IMR-90 (cell line): ENCODE measurements around the gene TTC1. TPM values are rescaled to one million over a fixed set of nuclear protein-coding genes. Genes with fewer than 3 reads are reported as not detected.

ENCODE experiments used
- ATAC-seq: fragments of 200-7000 bp; cut with Tn5 transposase; 2 replicates; pipeline ENCODE4 v1.9.1; 2020; ENCODE audit warnings: low read depth, mild to moderate bottlenecking, moderate library complexity
- BruUV-seq: library from RNA; stranded (reverse); fragments of 400-500 nt; replicated peaks from 2 replicates; lab custom pipeline; 2021; lab: Mats Ljungman, UMichigan
- CTCF ChIA-PET: fragments of 300-600 bp; formaldehyde crosslinking; extraction: SDS; loops from one replicate; lab custom pipeline; 2021; ENCODE audit warnings: antibody characterized with exemption; lab: Yijun Ruan, JAX
- POLR2A ChIA-PET: fragments of 300-600 bp; sonication (Branson Sonifier 250); formaldehyde crosslinking; loops from one replicate; lab custom pipeline; 2022; ENCODE audit warnings: antibody characterized with exemption; ENCODE audit not compliant: unreplicated experiment; lab: Charles Lee
- DNase-seq: peaks from one replicate; pipeline ENCODE4 v3.0.0; 2013
- H2AFZ ChIP-seq: replicated peaks from 2 replicates; pipeline ENCODE3; 2013; ENCODE audit warnings: low read length, mild to moderate bottlenecking; ENCODE audit not compliant: poor library complexity
- H2AK5ac ChIP-seq: 2 replicates; pipeline ENCODE4 v1.6.1; 2013; ENCODE audit warnings: low read depth, low read length, inconsistent platforms
- H2AK9ac ChIP-seq: replicated peaks from 2 replicates; pipeline ENCODE3; 2013; ENCODE audit warnings: mild to moderate bottlenecking, low read depth, low read length, moderate library complexity; ENCODE audit not compliant: poor library complexity
- H2BK120ac ChIP-seq: 2 replicates; pipeline ENCODE4 v1.6.1; 2013; ENCODE audit warnings: low read depth, low read length, inconsistent platforms
- H2BK15ac ChIP-seq: 3 replicates; pipeline ENCODE4 v1.6.1; 2013; ENCODE audit warnings: low read depth, low read length, inconsistent platforms
- H2BK20ac ChIP-seq: 2 replicates; pipeline ENCODE4 v1.6.1; 2013; ENCODE audit warnings: low read depth, mild to moderate bottlenecking, inconsistent platforms, low read length, moderate library complexity
- H2BK5ac ChIP-seq: 2 replicates; pipeline ENCODE4 v1.6.1; 2013; ENCODE audit warnings: mild to moderate bottlenecking, low read depth, low read length, inconsistent platforms; ENCODE audit not compliant: poor library complexity, severe bottlenecking
- H3K14ac ChIP-seq: replicated peaks from 2 replicates; pipeline ENCODE4 v1.6.1; 2013; ENCODE audit warnings: low read depth, low read length, inconsistent platforms
- H3K18ac ChIP-seq: 2 replicates; pipeline ENCODE4 v1.6.1; 2013; ENCODE audit warnings: low read depth, low read length, control low read depth
- H3K23ac ChIP-seq: 2 replicates; pipeline ENCODE4 v1.6.1; 2013; ENCODE audit warnings: low read depth, low read length, inconsistent platforms
- H3K27ac ChIP-seq: 2 replicates; pipeline ENCODE4 v1.5.1; 2013; ENCODE audit warnings: mild to moderate bottlenecking, control low read depth, low read length; ENCODE audit not compliant: insufficient read depth
- H3K27me3 ChIP-seq: 2 replicates; pipeline ENCODE4 v1.6.1; 2013; ENCODE audit warnings: low read length; ENCODE audit not compliant: control insufficient read depth, insufficient read depth
- H3K36me3 ChIP-seq: 2 replicates; pipeline ENCODE4 v1.6.1; 2013; ENCODE audit warnings: low read length, mixed read lengths; ENCODE audit not compliant: control insufficient read depth, insufficient read depth
- H3K4ac ChIP-seq: 2 replicates; pipeline ENCODE4 v1.6.1; 2013; ENCODE audit warnings: low read depth, low read length, inconsistent platforms
- H3K4me1 ChIP-seq: 2 replicates; pipeline ENCODE4 v1.6.1; 2013; ENCODE audit warnings: low read length, mixed read lengths; ENCODE audit not compliant: control insufficient read depth, insufficient read depth
- H3K4me2 ChIP-seq: 2 replicates; pipeline ENCODE4 v1.6.1; 2013; ENCODE audit warnings: low read depth, mild to moderate bottlenecking, control low read depth, low read length, moderate library complexity
- H3K4me3 ChIP-seq: 2 replicates; pipeline ENCODE4 v1.5.1; 2013; ENCODE audit warnings: low read depth, mild to moderate bottlenecking, control low read depth, low read length, moderate library complexity; ENCODE audit not compliant: insufficient read depth
- H3K56ac ChIP-seq: 2 replicates; pipeline ENCODE4 v1.6.1; 2013; ENCODE audit warnings: low read length, inconsistent platforms; ENCODE audit not compliant: insufficient read depth; ENCODE audit errors: extremely low read depth
- H3K79me1 ChIP-seq, 2 experiments: 2 replicates each; pipeline ENCODE4 v1.6.1; 2013; ENCODE audit warnings: low read length in 2 of 2, inconsistent platforms in 1 of 2, low read depth in 1 of 2
- H3K9ac ChIP-seq: 2 replicates; pipeline ENCODE4 v1.6.1; 2013; ENCODE audit warnings: low read depth, low read length, control low read depth
- H3K9me1 ChIP-seq: 2 replicates; pipeline ENCODE4 v1.6.1; 2013; ENCODE audit warnings: low read length, inconsistent platforms; ENCODE audit not compliant: insufficient read depth
- H3K9me3 ChIP-seq: 2 replicates; pipeline ENCODE4 v1.6.1; 2013; ENCODE audit warnings: low read length; ENCODE audit not compliant: control insufficient read depth, insufficient read depth
- H4K20me1 ChIP-seq: 2 replicates; pipeline ENCODE4 v1.6.1; 2013; ENCODE audit warnings: low read length, inconsistent platforms; ENCODE audit not compliant: insufficient read depth
- H4K5ac ChIP-seq: 2 replicates; pipeline ENCODE4 v1.6.1; 2013; ENCODE audit warnings: mild to moderate bottlenecking, low read depth, low read length, control low read depth
- H4K8ac ChIP-seq, 2 experiments: 2 replicates each; pipeline ENCODE4 v1.6.1; 2013; ENCODE audit warnings: low read depth in 2 of 2, low read length in 2 of 2, control low read depth in 1 of 2, inconsistent platforms in 1 of 2
- H4K91ac ChIP-seq: 2 replicates; pipeline ENCODE4 v1.6.1; 2013; ENCODE audit warnings: low read depth, low read length, inconsistent platforms; ENCODE audit not compliant: insufficient read depth
- CEBPB ChIP-seq: IDR thresholded peaks from 2 replicates; pipeline ENCODE4 v1.6.1; 2012; ENCODE audit warnings: low read depth, low read length, improper control_type of control experiment
- CTCF ChIP-seq: conservative IDR thresholded peaks from 2 replicates; pipeline ENCODE4 v1.5.1; 2012; ENCODE audit warnings: mild to moderate bottlenecking, low read depth, low read length, improper control_type of control experiment
- MAFK ChIP-seq: IDR thresholded peaks from 2 replicates; pipeline ENCODE4 v1.6.1; 2012; ENCODE audit warnings: low read depth, low read length, improper control_type of control experiment
- RCOR1 ChIP-seq: IDR thresholded peaks from 2 replicates; pipeline ENCODE4 v1.6.1; 2012; ENCODE audit warnings: mild to moderate bottlenecking, low read length, improper control_type of control experiment; ENCODE audit not compliant: insufficient replicate concordance
- RFX5 ChIP-seq: IDR thresholded peaks from 2 replicates; pipeline ENCODE4 v1.8.0; 2012; ENCODE audit warnings: low read depth, mild to moderate bottlenecking, low read length, moderate library complexity
- SMC3 ChIP-seq: fragments of 150-350 bp; IDR thresholded peaks from 2 replicates; pipeline ENCODE4 v1.6.1; 2016; ENCODE audit warnings: low read depth, mild to moderate bottlenecking, antibody characterized with exemption, low read length, moderate library complexity
- WGBS, 2 experiments: methylation state at CpG; one replicate each; pipeline versions ENCODE4 v1.1.5 to v1.1.7; 2013; ENCODE audit warnings: missing lambda C conversion rate in 2 of 2; ENCODE audit not compliant: insufficient read length in 1 of 2; ENCODE audit errors: extremely low coverage in 2 of 2; 5-methylcytosine and 5-hydroxymethylcytosine counted together
- dilution Hi-C: fragments of 300-500 bp; cut with HindIII; formaldehyde crosslinking; loops from one replicate; pipeline ENCODE4 v1.14.3; 2018; ENCODE audit warnings: low sequenced_read_pairs; ENCODE audit not compliant: unreplicated experiment
- in situ Hi-C: fragments of 300-500 bp; cut with MboI; formaldehyde crosslinking; loops from 3 replicates; pipeline ENCODE4 v1.14.3; 2019; ENCODE audit warnings: low sequenced_read_pairs, inconsistent platforms, mixed read lengths
- intact Hi-C: fragments of 100-400 bp; cut with micrococcal nuclease; formaldehyde crosslinking; loops from 2 replicates; pipeline ENCODE4 v1.10.0; 2022
- polyA plus RNA-seq, 3 experiments: library from polyadenylated mRNA; depleted of rRNA; stranded (reverse); fragments of >200 nt; gene quantifications; 2 replicates each; pipeline ENCODE4 v1.2.3, GENCODE V29; 2012; ENCODE audit warnings: low replicate concordance in 1 of 3
- total RNA-seq: library from RNA; depleted of rRNA; stranded (reverse); fragments of >200 nt; gene quantifications from 2 replicates; pipeline ENCODE4 v1.2.3, GENCODE V29; 2012
- TF ChIP-seq, protein P1 (sequence below): fragments of 150-350 bp; IDR thresholded peaks from 2 replicates; pipeline ENCODE4 v1.6.1; 2016; ENCODE audit warnings: low read depth, mild to moderate bottlenecking, low read length, moderate library complexity, borderline replicate concordance

The TTC1 gene
- total and polyA plus RNA-seq, 2 of the 4 experiments (the other 2 are of a cell fraction), result 23.1 to 41.1 TPM

- in situ Hi-C loops, result no loop called here
- no peak overlapping the region for H4K5ac ChIP-seq
Measured at GRCh38 chr5:159995907-159996306, 13.0 kb upstream of the TTC1 start.

More at GRCh38 chr5:159995907-159996306, 13.0 kb upstream of the TTC1 start:
- H3K18ac ChIP-seq, result no peak overlapping the region
- no peak overlapping the region; the same call in 1 of the 2 replicates for H3K14ac ChIP-seq
- no peaks in the 10 kb centered on the region for H4K20me1 ChIP-seq
- no peak for TF ChIP-seq CEBPB
- peak; percentile 90 for TF ChIP-seq MAFK
- no peak for TF ChIP-seq SMC3
- TF ChIP-seq, protein P1, sequence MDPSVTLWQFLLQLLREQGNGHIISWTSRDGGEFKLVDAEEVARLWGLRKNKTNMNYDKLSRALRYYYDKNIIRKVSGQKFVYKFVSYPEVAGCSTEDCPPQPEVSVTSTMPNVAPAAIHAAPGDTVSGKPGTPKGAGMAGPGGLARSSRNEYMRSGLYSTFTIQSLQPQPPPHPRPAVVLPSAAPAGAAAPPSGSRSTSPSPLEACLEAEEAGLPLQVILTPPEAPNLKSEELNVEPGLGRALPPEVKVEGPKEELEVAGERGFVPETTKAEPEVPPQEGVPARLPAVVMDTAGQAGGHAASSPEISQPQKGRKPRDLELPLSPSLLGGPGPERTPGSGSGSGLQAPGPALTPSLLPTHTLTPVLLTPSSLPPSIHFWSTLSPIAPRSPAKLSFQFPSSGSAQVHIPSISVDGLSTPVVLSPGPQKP, result no peak
- TF ChIP-seq RFX5, result no peak
- no peak for TF ChIP-seq RCOR1
- no peak for TF ChIP-seq CTCF
- H2AK5ac ChIP-seq, result no peak overlapping the region
- WGBS, 2 experiments, result no CpG with 5 or more reads among the region's 3 CpGs
- H2BK120ac ChIP-seq, result 0 out of 2 replicates have a peak overlapping the region, but pooled peaks have one; percentile 35
- H3K9ac ChIP-seq, result no peak overlapping the region
- ChIA-PET POLR2A (no interaction called here), CTCF (interaction anchor here (1.1 to 2.5 kb wide), 2 partner anchors 9 to 26 kb away, joined by 3 to 8 read pairs; no protein-coding TSS in a partner anchor)
- intact Hi-C loops, result no loop called here
- no peak overlapping the region for H3K27ac ChIP-seq
- H2AK9ac ChIP-seq, result no peak overlapping the region
- peak overlapping the region; percentile 61; the same call in 2 of the 3 replicates for H2BK15ac ChIP-seq
- H4K8ac ChIP-seq, result no peak overlapping the region
- no peak overlapping the region for H3K4ac ChIP-seq
- H3K9me1 ChIP-seq, result peaks cover 11% of the 10 kb centered on the region; the same call in 1 of the 2 replicates
- no peaks in the 10 kb centered on the region for H3K36me3 ChIP-seq
- no peaks in the 10 kb centered on the region for H3K79me1 ChIP-seq
- 0 out of 2 replicates have a peak overlapping the region, but pooled peaks have one; percentile 5 for H2BK20ac ChIP-seq
- no TSS peak for BruUV-seq
- no peaks in the 10 kb centered on the region for H3K27me3 ChIP-seq
- peak; percentile 29 for DNase-seq
- no peak overlapping the region; the same call in 1 of the 2 replicates for H4K91ac ChIP-seq
- peaks cover 6% of the 10 kb centered on the region for H3K9me3 ChIP-seq
- no peak overlapping the region for H2AFZ ChIP-seq
- H3K4me3 ChIP-seq, result no peak overlapping the region
- H3K4me2 ChIP-seq, result no peak overlapping the region
- peaks cover 13% of the 10 kb centered on the region; the same call in 1 of the 2 replicates for H3K4me1 ChIP-seq
- no peak overlapping the region for H3K56ac ChIP-seq
- peak; percentile 46; the same call in 1 of the 2 replicates for ATAC-seq
- H3K23ac ChIP-seq, result no peak overlapping the region
- H2BK5ac ChIP-seq, result no peak overlapping the region
- dilution Hi-C loops, result no loop called here
